HepG2 (cell line): ENCODE measurements around the gene TRIM15. TPM values are rescaled to one million over a fixed set of nuclear protein-coding genes. Genes with fewer than 3 reads are reported as not detected.

Source experiments
- ATAC-seq: fragments of 200-7000 bp; cut with Tn5 transposase; 3 replicates; pipeline ENCODE4 v1.9.1; 2020; ENCODE audit warnings: mild to moderate bottlenecking, moderate library complexity
- BruUV-seq: library from RNA; stranded (reverse); fragments of 400-500 nt; replicated peaks from 2 replicates; lab custom pipeline; 2021; lab: Mats Ljungman, UMichigan
- CTCF ChIA-PET: fragments of 300-600 bp; formaldehyde crosslinking; extraction: SDS; loops from one replicate; lab custom pipeline; 2021; ENCODE audit warnings: low total read pairs, inconsistent platforms, low intra/inter-chr PET ratio; lab: Yijun Ruan, JAX
- POLR2A ChIA-PET: fragments of 350-600 bp; sonication (Branson Sonifier 250); formaldehyde crosslinking; loops from one replicate; lab custom pipeline; 2020; ENCODE audit warnings: antibody characterized with exemption, inconsistent platforms; lab: Yijun Ruan, JAX
- DNase-seq: peaks from one replicate; pipeline ENCODE4 v3.0.0-alpha.2; 2015; ENCODE audit warnings: low spot score
- FAIRE-seq: peaks from 3 replicates; lab custom pipeline; 2011; peaks lifted over from hg19 to GRCh38; lab: Jason Lieb, UNC
- H2AFZ ChIP-seq: one replicate; pipeline ENCODE4 v1.6.1; 2011; ENCODE audit warnings: low read length, inconsistent platforms
- H3K27ac ChIP-seq: fragments of 300-600 bp; 3 replicates; pipeline ENCODE4 v1.8.0; 2011; ENCODE audit warnings: mixed run types, mild to moderate bottlenecking, mixed read lengths, low read length, inconsistent platforms; ENCODE audit not compliant: insufficient read depth; ENCODE audit errors: extremely low read length
- H3K27me3 ChIP-seq, 2 experiments: fragments of 200-600 bp in 1 of 2; 2 replicates in 1 of 2; 3 replicates in 1 of 2; pipeline versions ENCODE4 v1.6.0 to v1.8.0; 2011; ENCODE audit warnings: low read length in 2 of 2, mild to moderate bottlenecking in 2 of 2, moderate library complexity in 2 of 2, inconsistent platforms in 1 of 2; ENCODE audit not compliant: insufficient read depth in 2 of 2, control insufficient read depth in 1 of 2
- H3K36me3 ChIP-seq, 2 experiments: fragments of 200-600 bp in 1 of 2; replicated peaks in 1 of 2; 2 replicates in 1 of 2; 3 replicates in 1 of 2; pipeline versions ENCODE4 v1.5.1 to v1.8.0; 2011; ENCODE audit warnings: low read length in 2 of 2, inconsistent platforms in 1 of 2; ENCODE audit not compliant: insufficient read depth in 2 of 2, control insufficient read depth in 1 of 2
- H3K4me1 ChIP-seq: 2 replicates; pipeline ENCODE4 v1.5.1; 2012; ENCODE audit warnings: low read length, inconsistent platforms; ENCODE audit not compliant: insufficient read depth
- H3K4me2 ChIP-seq: 2 replicates; pipeline ENCODE4 v1.6.0; 2011; ENCODE audit warnings: low read depth, low read length, inconsistent platforms
- H3K4me3 ChIP-seq, 3 experiments: fragments of 200-600 bp in 1 of 3; sonication (generic), shearing (Covaris generic) in 1 of 3; replicated peaks in 1 of 3; 2 replicates each; pipeline ENCODE4 v1.5.1; 2011 to 2016; ENCODE audit warnings: low read length in 3 of 3, inconsistent platforms in 2 of 3, low read depth in 2 of 3, mild to moderate bottlenecking in 2 of 3, control low read depth in 1 of 3, mixed read lengths in 1 of 3; ENCODE audit not compliant: insufficient read depth in 1 of 3
- H3K79me2 ChIP-seq: one replicate; pipeline ENCODE4 v1.6.1; 2011; ENCODE audit warnings: low read length, inconsistent platforms; ENCODE audit not compliant: insufficient read depth
- H3K9ac ChIP-seq: 2 replicates; pipeline ENCODE4 v1.6.0; 2011; ENCODE audit warnings: mild to moderate bottlenecking, low read depth, low read length, inconsistent platforms; ENCODE audit not compliant: insufficient read depth
- H3K9me3 ChIP-seq: 2 replicates; pipeline ENCODE4 v1.5.1; 2012; ENCODE audit warnings: mild to moderate bottlenecking, low read length
- H4K20me1 ChIP-seq: 2 replicates; pipeline ENCODE4 v1.6.0; 2011; ENCODE audit warnings: inconsistent platforms, mild to moderate bottlenecking, low read length, moderate library complexity; ENCODE audit not compliant: insufficient read depth
- ASH2L ChIP-seq: fragments of 300-600, 200-600 bp; sonication (generic); IDR thresholded peaks from 2 replicates; pipeline ENCODE4 v1.7.0; 2017; ENCODE audit warnings: low read depth, mild to moderate bottlenecking, moderate library complexity, mixed read lengths, low read length; ENCODE audit not compliant: insufficient read length
- IRX3 ChIP-seq: sonication (generic); formaldehyde crosslinking; IDR thresholded peaks from 2 replicates; pipeline ENCODE4 v1.8.1; 2023; ENCODE audit warnings: mild to moderate bottlenecking, low read depth, missing genetic modification reagents, borderline replicate concordance
- REL ChIP-seq: sonication (generic); formaldehyde crosslinking; conservative IDR thresholded peaks from 2 replicates; pipeline ENCODE4 v1.8.0; 2022; ENCODE audit warnings: mild to moderate bottlenecking, missing genetic modification reagents, moderate library complexity
- SNRNP70 ChIP-seq: fragments of 200-400 bp; formaldehyde crosslinking; IDR thresholded peaks from 2 replicates; pipeline ENCODE4 v1.6.1; 2017; ENCODE audit warnings: mild to moderate bottlenecking, low read depth, low read length, moderate library complexity
- ZMYM4 ChIP-seq: sonication (generic); formaldehyde crosslinking; IDR thresholded peaks from 2 replicates; pipeline ENCODE4 v1.8.1; 2023; ENCODE audit warnings: mild to moderate bottlenecking, missing genetic modification reagents
- ZNF260 ChIP-seq: sonication (generic); formaldehyde crosslinking; IDR thresholded peaks from 2 replicates; pipeline ENCODE4 v1.4.0; 2020; ENCODE audit warnings: missing genetic modification reagents, low read depth, mild to moderate bottlenecking, borderline replicate concordance
- WGBS: methylation state at CpG from one replicate; pipeline ENCODE4 v1.1.6; 2017; ENCODE audit warnings: low lambda C conversion rate; 5-methylcytosine and 5-hydroxymethylcytosine counted together
- in situ Hi-C: cut with HindIII; loops from 2 replicates; pipeline ENCODE4 v1.10.0; 2017; ENCODE audit warnings: low pct_unique_long_range_greater_than_20kb; ENCODE audit not compliant: extremely low pct_ligation_motif_present
- intact Hi-C: fragments of 100-400 bp; cut with micrococcal nuclease; formaldehyde crosslinking; loops from one replicate; pipeline ENCODE4 v1.10.0; 2022; ENCODE audit not compliant: unreplicated experiment
- polyA plus RNA-seq, 8 experiments: library from polyadenylated mRNA; depleted of rRNA in 3 of 8; stranded (reverse) in 7 of 8; unstranded in 1 of 8; fragments of >200 nt; fragmentation: Illumina TruSeq in 4 of 8; extraction: Trizol in 4 of 8; gene quantifications; 2 replicates each; pipeline versions ENCODE4 v1.2.1 to v1.2.3, GENCODE V29; 2011 to 2016; ENCODE audit warnings: low read depth in 4 of 8, missing spikeins in 1 of 8, mixed read lengths in 1 of 8; ENCODE audit not compliant: insufficient read depth in 1 of 8
- total RNA-seq, 5 experiments: library from RNA; depleted of rRNA; stranded (reverse); fragments of >200 nt; fragmentation: Illumina TruSeq; extraction: Trizol; gene quantifications; 2 replicates each; pipeline ENCODE4 v1.2.3, GENCODE V29; 2016; ENCODE audit warnings: low read depth in 1 of 5
- TF ChIP-seq, protein P1 (sequence below): sonication (generic); formaldehyde crosslinking; conservative IDR thresholded peaks from 2 replicates; pipeline ENCODE4 v1.8.1; 2023; ENCODE audit warnings: missing genetic modification reagents

TRIM15 gene
- total and polyA plus RNA-seq, 2 of the 13 experiments (the other 11 are each of a cell fraction or from before 2014, with no cell fraction given) = 35.1 to 38.2 TPM

DNA sequence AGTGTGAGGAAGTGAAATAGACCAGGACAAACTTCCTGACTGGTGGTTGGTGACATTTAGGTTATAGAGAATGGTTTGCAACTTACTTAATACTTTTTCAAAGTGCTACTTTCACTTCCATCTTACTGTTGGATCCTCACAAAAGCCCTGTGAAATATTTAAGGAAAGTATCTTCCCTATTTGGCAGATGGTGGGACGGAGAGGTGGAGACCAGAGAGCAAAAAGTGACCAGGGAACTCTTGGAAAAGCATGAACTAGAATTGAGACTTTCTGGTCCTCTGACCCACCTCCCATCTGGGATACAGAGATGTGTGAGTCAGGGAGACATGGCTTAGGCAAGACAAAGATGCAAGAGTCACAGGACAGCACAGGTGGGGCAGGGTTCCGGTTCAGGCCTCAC is 5.3 kb upstream of the TRIM15 start (continued):
- no peak for TF ChIP-seq ASH2L
- TF ChIP-seq ZNF260 (CRISPR knock-in tag) = no peak
- no peak for TF ChIP-seq ZMYM4 (CRISPR knock-in tag)
- no peak for TF ChIP-seq IRX3 (CRISPR knock-in tag)
- TF ChIP-seq REL (CRISPR knock-in tag) = no peak

DNA sequence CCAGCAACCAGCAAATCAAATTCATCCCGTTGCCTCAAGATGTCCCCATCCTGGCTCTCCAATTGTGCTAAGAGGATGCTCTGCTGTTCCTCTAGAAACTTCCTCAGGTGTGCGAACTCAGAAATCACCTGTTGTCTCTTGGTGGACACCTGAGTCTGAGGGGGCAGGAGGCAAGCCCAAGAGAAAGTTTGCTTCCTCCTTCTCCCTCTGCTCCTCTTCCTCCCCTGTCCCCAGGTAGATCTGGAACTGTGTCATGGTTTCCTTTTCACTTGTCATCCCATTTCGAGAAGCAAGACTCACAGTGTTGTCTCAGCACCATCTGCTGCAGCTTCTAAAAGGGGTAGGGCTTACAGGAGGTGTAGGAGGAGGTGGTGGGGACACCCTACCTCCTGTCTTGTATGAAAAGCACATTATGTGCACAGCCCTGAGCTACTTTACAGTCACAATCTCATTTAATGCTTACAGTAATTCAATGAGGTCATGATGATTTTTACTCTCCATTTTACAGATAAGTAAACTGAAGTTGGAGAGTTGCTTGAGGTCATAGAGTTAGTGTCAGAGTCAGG is 4.8 kb upstream of the TRIM15 start:
- peaks cover 59% of the 10 kb centered on the region for H3K4me1 ChIP-seq
- no peak for FAIRE-seq
- no peak for DNase-seq
- CTCF ChIA-PET = no interaction called here
- in situ Hi-C loops (no loop called here), intact Hi-C loops (no loop called here)
- no peak for TF ChIP-seq SNRNP70
- TF ChIP-seq, protein P1, sequence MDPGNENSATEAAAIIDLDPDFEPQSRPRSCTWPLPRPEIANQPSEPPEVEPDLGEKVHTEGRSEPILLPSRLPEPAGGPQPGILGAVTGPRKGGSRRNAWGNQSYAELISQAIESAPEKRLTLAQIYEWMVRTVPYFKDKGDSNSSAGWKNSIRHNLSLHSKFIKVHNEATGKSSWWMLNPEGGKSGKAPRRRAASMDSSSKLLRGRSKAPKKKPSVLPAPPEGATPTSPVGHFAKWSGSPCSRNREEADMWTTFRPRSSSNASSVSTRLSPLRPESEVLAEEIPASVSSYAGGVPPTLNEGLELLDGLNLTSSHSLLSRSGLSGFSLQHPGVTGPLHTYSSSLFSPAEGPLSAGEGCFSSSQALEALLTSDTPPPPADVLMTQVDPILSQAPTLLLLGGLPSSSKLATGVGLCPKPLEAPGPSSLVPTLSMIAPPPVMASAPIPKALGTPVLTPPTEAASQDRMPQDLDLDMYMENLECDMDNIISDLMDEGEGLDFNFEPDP (CRISPR knock-in tag) = 0 out of 2 replicates have a peak, but pooled peaks have one; percentile 53
- no peak overlapping the region for H3K4me2 ChIP-seq
- H4K20me1 ChIP-seq = no peaks in the 10 kb centered on the region
- H3K4me3 ChIP-seq = no peak overlapping the region
- 72% methylated on average over 3 of the region's 3 CpGs for WGBS
- H3K27me3 ChIP-seq = no peaks in the 10 kb centered on the region; a peak in 1 of 5 replicates
- H2AFZ ChIP-seq = no peak overlapping the region
- H3K9ac ChIP-seq = no peak overlapping the region
- ATAC-seq = no peak
- no peaks in the 10 kb centered on the region for H3K36me3 ChIP-seq
- no peak overlapping the region for H3K27ac ChIP-seq
- H3K9me3 ChIP-seq = no peaks in the 10 kb centered on the region
- peaks cover 2% of the 10 kb centered on the region for H3K79me2 ChIP-seq
- BruUV-seq = no TSS peak
- POLR2A ChIA-PET = no interaction called here
